Endothelial cell of umbilical vein (primary cell): Measurements from ENCODE around the gene FER. TPM values are rescaled to one million over a fixed set of nuclear protein-coding genes. Genes with fewer than 3 reads are reported as not detected.
"Not testable (repeated sequence)": the region's sequence is repeated elsewhere in the genome, so short reads cannot be mapped to it uniquely, and the experiment has no call there.

ENCODE experiments used
- BruUV-seq: library from RNA; stranded (reverse); fragments of 400-500 nt; replicated peaks from 2 replicates; lab custom pipeline; 2021; lab: Mats Ljungman, UMichigan
- CTCF ChIA-PET: fragments of 300-600, 350-600 bp; sonication (Branson Sonifier 250); formaldehyde crosslinking; loops from one replicate; lab custom pipeline; 2021; ENCODE audit warnings: antibody characterized with exemption, inconsistent platforms; lab: Charles Lee
- POLR2A ChIA-PET: fragments of 300-600, 350-600 bp; sonication (Branson Sonifier 250); formaldehyde crosslinking; loops from one replicate; lab custom pipeline; 2021; ENCODE audit warnings: antibody characterized with exemption, inconsistent platforms; lab: Charles Lee
- DNase-seq: peaks from one replicate; pipeline ENCODE4 v3.0.0-alpha.2; 2011; ENCODE audit warnings: low read depth, low spot score
- FAIRE-seq: peaks from 2 replicates; lab custom pipeline; 2011; peaks lifted over from hg19 to GRCh38; lab: Jason Lieb, UNC
- H2AFZ ChIP-seq: 2 replicates; pipeline ENCODE4 v1.6.0; 2012; ENCODE audit warnings: low read depth, low read length, control low read depth, inconsistent platforms
- H3K27ac ChIP-seq: 2 replicates; pipeline ENCODE4 v1.5.1; 2011; ENCODE audit warnings: low read depth, mild to moderate bottlenecking, control low read depth, low read length, moderate library complexity; ENCODE audit not compliant: insufficient read depth
- H3K27me3 ChIP-seq, 2 experiments: 2 replicates each; pipeline versions ENCODE4 v1.6.0 to v1.6.1; 2011; ENCODE audit warnings: low read length in 2 of 2, mixed read lengths in 1 of 2; ENCODE audit not compliant: control insufficient read depth in 2 of 2, insufficient read depth in 2 of 2
- H3K36me3 ChIP-seq, 2 experiments: 2 replicates in 1 of 2; 3 replicates in 1 of 2; pipeline ENCODE4 v1.5.1; 2011; ENCODE audit warnings: low read length in 2 of 2, mild to moderate bottlenecking in 1 of 2, moderate library complexity in 1 of 2; ENCODE audit not compliant: control insufficient read depth in 2 of 2, insufficient read depth in 2 of 2; ENCODE audit errors: extremely low read depth in 1 of 2
- H3K4me1 ChIP-seq: 3 replicates; pipeline ENCODE4 v1.5.1; 2011; ENCODE audit warnings: mild to moderate bottlenecking, low read length; ENCODE audit not compliant: control insufficient read depth, insufficient read depth; ENCODE audit errors: extremely low read depth
- H3K4me2 ChIP-seq: 2 replicates; pipeline ENCODE4 v1.6.1; 2011; ENCODE audit warnings: low read length, control low read depth, mixed read lengths; ENCODE audit not compliant: insufficient read depth
- H3K4me3 ChIP-seq, 3 experiments: fragments of 200-600 bp in 1 of 3; sonication (generic), shearing (Covaris generic) in 1 of 3; replicated peaks in 1 of 3; 2 replicates each; pipeline ENCODE4 v1.5.1; 2011 to 2016; ENCODE audit warnings: control low read depth in 3 of 3, low read length in 3 of 3, mild to moderate bottlenecking in 2 of 3, inconsistent platforms in 1 of 3, low read depth in 1 of 3, moderate library complexity in 1 of 3; ENCODE audit not compliant: insufficient read depth in 1 of 3
- H3K79me2 ChIP-seq: 2 replicates; pipeline ENCODE4 v1.6.0; 2012; ENCODE audit warnings: low read length, inconsistent platforms; ENCODE audit not compliant: control insufficient read depth, insufficient read depth
- H3K9ac ChIP-seq: replicated peaks from 2 replicates; pipeline ENCODE3; 2011; ENCODE audit warnings: low read length, control low read depth; ENCODE audit not compliant: insufficient read depth; ENCODE audit errors: extremely low read depth
- H3K9me1 ChIP-seq: replicated peaks from 3 replicates; pipeline ENCODE4 v1.6.0; 2011; ENCODE audit warnings: mild to moderate bottlenecking, low read length; ENCODE audit not compliant: control insufficient read depth, insufficient read depth; ENCODE audit errors: extremely low read depth
- H3K9me3 ChIP-seq: replicated peaks from 2 replicates; pipeline ENCODE4 v1.5.1; 2012; ENCODE audit warnings: low read length, inconsistent platforms; ENCODE audit not compliant: control insufficient read depth, insufficient read depth
- H4K20me1 ChIP-seq: replicated peaks from 2 replicates; pipeline ENCODE3; 2011; ENCODE audit warnings: mild to moderate bottlenecking, low read length; ENCODE audit not compliant: control insufficient read depth, insufficient read depth; ENCODE audit errors: extremely low read depth
- CTCF ChIP-seq, 2 donors: IDR thresholded peaks; 1 replicate in 1 of 2; 2 replicates in 1 of 2; pipeline ENCODE4 v1.5.1; 2011; ENCODE audit warnings: low read length in 2 of 2, mild to moderate bottlenecking in 2 of 2, moderate library complexity in 2 of 2, control low read depth in 1 of 2, inconsistent platforms in 1 of 2, low read depth in 1 of 2; ENCODE audit not compliant: insufficient read depth in 1 of 2; ENCODE audit errors: extremely low read depth in 1 of 2
- EZH2 ChIP-seq: IDR thresholded peaks from 2 replicates; pipeline ENCODE4 v1.6.1; 2012; ENCODE audit warnings: borderline replicate concordance, low read depth, mild to moderate bottlenecking, moderate library complexity, low read length, inconsistent platforms; ENCODE audit not compliant: severe bottlenecking
- FOS ChIP-seq: IDR thresholded peaks from 2 replicates; pipeline ENCODE4 v1.6.1; 2011; ENCODE audit warnings: mild to moderate bottlenecking, low read length, moderate library complexity, borderline replicate concordance; ENCODE audit not compliant: insufficient read depth
- GATA2 ChIP-seq: IDR thresholded peaks from 2 replicates; pipeline ENCODE4 v1.7.0; 2011; ENCODE audit warnings: low read depth, mild to moderate bottlenecking, moderate library complexity, mixed read lengths, low read length; ENCODE audit not compliant: insufficient read length, insufficient read depth
- JUN ChIP-seq: IDR thresholded peaks from 2 replicates; pipeline ENCODE4 v1.6.1; 2011; ENCODE audit warnings: borderline replicate concordance, low read depth; ENCODE audit not compliant: insufficient read length, insufficient read depth
- MYC ChIP-seq: IDR thresholded peaks from one replicate; pipeline ENCODE4 v1.6.1; 2011; ENCODE audit warnings: mild to moderate bottlenecking, low read depth, low read length
- POLR2A ChIP-seq: IDR thresholded peaks from 2 replicates; pipeline ENCODE4 v1.6.1; 2012; ENCODE audit warnings: low read depth, mild to moderate bottlenecking, control low read depth, low read length
- POLR2AphosphoS5 ChIP-seq: IDR thresholded peaks from 2 replicates; pipeline ENCODE4 v1.6.1; 2012; ENCODE audit warnings: low read depth, mild to moderate bottlenecking, control low read depth, low read length, moderate library complexity; ENCODE audit not compliant: insufficient read depth
- dilution Hi-C: fragments of 300-500 bp; cut with MboI; formaldehyde crosslinking; loops from one replicate; pipeline ENCODE4 v1.15.0; 2019; ENCODE audit warnings: low sequenced_read_pairs; ENCODE audit not compliant: extremely low pct_ligation_motif_present
- intact Hi-C: fragments of 100-400 bp; cut with micrococcal nuclease; formaldehyde crosslinking; loops from one replicate; pipeline ENCODE4 v1.10.0; 2022
- polyA plus RNA-seq, 4 experiments: library from polyadenylated mRNA; depleted of rRNA in 3 of 4; stranded (reverse) in 3 of 4; unstranded in 1 of 4; fragments of >200 nt; gene quantifications; 2 replicates each; pipeline versions ENCODE4 v1.2.1 to v1.2.3, GENCODE V29; 2011 to 2012; ENCODE audit warnings: missing spikeins in 1 of 4
- total RNA-seq: library from RNA; stranded (reverse); gene quantifications from 2 replicates; pipeline ENCODE4 v1.2.3, GENCODE V29; 2021
- TF ChIP-seq, protein P1 (sequence below): IDR thresholded peaks from 2 replicates; pipeline ENCODE4 v1.6.1; 2011; ENCODE audit not compliant: insufficient read depth, insufficient read length

FER gene
- total and polyA plus RNA-seq, 2 donors (not counting 3 experiments of a cell fraction or from before 2014, with no cell fraction given), result 2.3 to 27.5 TPM

- Histone ChIP-seq H3K27ac (no peak overlapping the region), H3K36me3 (no peaks in the 10 kb centered on the region), H3K27me3 (no peaks in the 10 kb centered on the region), H3K4me2 (no peak overlapping the region), H3K9me3 (no peaks in the 10 kb centered on the region), H2AFZ (no peak overlapping the region), H3K4me1 (no peaks in the 10 kb centered on the region), H3K9ac (no peak overlapping the region), H3K79me2 (no peaks in the 10 kb centered on the region), H4K20me1 (no peaks in the 10 kb centered on the region), H3K9me1 (no peaks in the 10 kb centered on the region), H3K4me3 (no peak overlapping the region)
- ChIA-PET POLR2A (no interaction called here), CTCF (interaction anchor here (0.9 kb wide), 1 partner anchor 11 kb away, joined by 3 read pairs; no protein-coding TSS in a partner anchor)
- FAIRE-seq, result no peak
- dilution Hi-C loops, result no loop called here
- TF ChIP-seq, protein P1, sequence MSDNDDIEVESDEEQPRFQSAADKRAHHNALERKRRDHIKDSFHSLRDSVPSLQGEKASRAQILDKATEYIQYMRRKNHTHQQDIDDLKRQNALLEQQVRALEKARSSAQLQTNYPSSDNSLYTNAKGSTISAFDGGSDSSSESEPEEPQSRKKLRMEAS, result no peak
- TF ChIP-seq POLR2AphosphoS5 (no peak), POLR2A (no peak), JUN (no peak), FOS (no peak), MYC (no peak), EZH2 (no peak), CTCF (IDR thresholded peaks at IDR 0.05; ENCODE audit: extremely low read depth in 1 of 2, insufficient read depth in 1 of 2, low read depth in 1 of 2, low read length in 2 of 2) (no peak), GATA2 (no peak)
- no peak for DNase-seq
- intact Hi-C loops, result no loop called here
- BruUV-seq, result no TSS peak
Observed at GRCh38 chr5:109049565-109049964, 301.9 kb downstream of the FER start.

GRCh38 chr5:109050321-109050720 lies 302.6 kb downstream of the FER start:
- FAIRE-seq, H3K9ac ChIP-seq, H3K4me2 ChIP-seq, H3K9me3 ChIP-seq, POLR2A ChIA-PET, H3K27ac ChIP-seq, DNase-seq, BruUV-seq, H2AFZ ChIP-seq, dilution Hi-C loops, intact Hi-C loops, H3K36me3 ChIP-seq, H3K4me3 ChIP-seq, CTCF ChIA-PET, H3K4me1 ChIP-seq, H4K20me1 ChIP-seq, H3K27me3 ChIP-seq, H3K79me2 ChIP-seq, H3K9me1 ChIP-seq: not testable (repeated sequence)

GRCh38 chr5:109052216-109052615 lies 304.5 kb downstream of the FER start:
- FAIRE-seq, dilution Hi-C loops, H3K4me1 ChIP-seq, BruUV-seq, POLR2A ChIA-PET, H3K27ac ChIP-seq, H3K9ac ChIP-seq, H3K9me3 ChIP-seq, DNase-seq, H3K27me3 ChIP-seq, H3K9me1 ChIP-seq, H3K36me3 ChIP-seq, H2AFZ ChIP-seq, H3K79me2 ChIP-seq, H4K20me1 ChIP-seq, H3K4me3 ChIP-seq, H3K4me2 ChIP-seq, intact Hi-C loops, CTCF ChIA-PET: not testable (repeated sequence)
